GM19239 (cell line): Measurements from ENCODE around the gene APOBEC3A.
"Not testable (repeated sequence)": the region's sequence is repeated elsewhere in the genome, so short reads cannot be mapped to it uniquely, and the experiment has no call there.

ENCODE experiments used
- DNase-seq: peaks from one replicate; pipeline ENCODE4 v3.0.0; 2011; ENCODE audit warnings: low spot score; ENCODE audit not compliant: insufficient read length
- FAIRE-seq: peaks from 2 replicates; lab custom pipeline; 2011; peaks lifted over from hg19 to GRCh38; lab: Jason Lieb, UNC

Gene APOBEC3A

GRCh38 chr22:38941488-38941987 is 15.9 kb upstream of the APOBEC3A start:
- peak; percentile 52 for DNase-seq
- FAIRE-seq = peak; percentile 97

GRCh38 chr22:38942702-38943101 is 14.7 kb upstream of the APOBEC3A start:
- FAIRE-seq (no peak), DNase-seq (no peak)

- FAIRE-seq = no peak
- DNase-seq = no peak
These were observed 14.2 kb upstream of the APOBEC3A start for GRCh38 chr22:38943201-38943600.

GRCh38 chr22:38943882-38944281 is 13.5 kb upstream of the APOBEC3A start:
- no peak for FAIRE-seq
- no peak for DNase-seq

- no peak for DNase-seq
- no peak for FAIRE-seq
These were observed 12.8 kb upstream of the APOBEC3A start for GRCh38 chr22:38944653-38945052.

- not testable (repeated sequence) for FAIRE-seq, DNase-seq
These were observed 11.6 kb upstream of the APOBEC3A start for GRCh38 chr22:38945706-38946338.

GRCh38 chr22:38946771-38947170 is 10.6 kb upstream of the APOBEC3A start:
- no peak for FAIRE-seq

GRCh38 chr22:38947321-38948140 is 9.9 kb upstream of the APOBEC3A start:
- DNase-seq = no peak
- FAIRE-seq = no peak

More at GRCh38 chr22:38946771-38947170, 10.6 kb upstream of the APOBEC3A start:
- no peak for DNase-seq

- no peak for DNase-seq
- no peak for FAIRE-seq
These were observed 9.0 kb upstream of the APOBEC3A start for GRCh38 chr22:38948181-38948940.

- DNase-seq = no peak
These were observed 7.5 kb upstream of the APOBEC3A start for GRCh38 chr22:38949889-38950405.

GRCh38 chr22:38950527-38951295 is 6.7 kb upstream of the APOBEC3A start:
- FAIRE-seq (no peak), DNase-seq (no peak)

More at GRCh38 chr22:38949889-38950405, 7.5 kb upstream of the APOBEC3A start:
- FAIRE-seq = no peak

- DNase-seq (no peak), FAIRE-seq (no peak)
These were observed 5.7 kb upstream of the APOBEC3A start for GRCh38 chr22:38951734-38952133.

GRCh38 chr22:38952281-38952993 is 5.0 kb upstream of the APOBEC3A start:
- FAIRE-seq = no peak

GRCh38 chr22:38953091-38953490 is 4.3 kb upstream of the APOBEC3A start:
- DNase-seq (no peak), FAIRE-seq (peak; percentile 14)

More at GRCh38 chr22:38952281-38952993, 5.0 kb upstream of the APOBEC3A start:
- no peak for DNase-seq

- FAIRE-seq (peak; percentile 99), DNase-seq (peak; percentile 85)
These were observed 3.6 kb upstream of the APOBEC3A start for GRCh38 chr22:38953577-38954413.

- DNase-seq (no peak), FAIRE-seq (peak; percentile 14)
These were observed 2.9 kb upstream of the APOBEC3A start for GRCh38 chr22:38954414-38955043.

GRCh38 chr22:38955250-38955905 is 2.0 kb upstream of the APOBEC3A start:
- no peak for FAIRE-seq
- no peak for DNase-seq
